CD14-positive monocyte (primary cell): ENCODE measurements around the gene RBM11. TPM values are rescaled to one million over a fixed set of nuclear protein-coding genes. Genes with fewer than 3 reads are reported as not detected.

Experiments
- DNase-seq, 3 donors: peaks; one replicate each; pipeline ENCODE4 v3.0.0-alpha.2; 2011 to 2022
- H2AFZ ChIP-seq: 2 replicates; pipeline ENCODE4 v1.6.0; 2012; ENCODE audit warnings: mild to moderate bottlenecking, low read depth, low read length, inconsistent platforms; ENCODE audit not compliant: insufficient read depth, poor library complexity, severe bottlenecking
- H3K27ac ChIP-seq, 2 donors: 1 replicate in 1 of 2; 2 replicates in 1 of 2; pipeline ENCODE4 v1.5.1; 2012 to 2013; ENCODE audit warnings: low read length in 2 of 2, control low read depth in 1 of 2, inconsistent platforms in 1 of 2, low read depth in 1 of 2, mild to moderate bottlenecking in 1 of 2
- H3K27me3 ChIP-seq, 2 donors: one replicate each; pipeline versions ENCODE4 v1.6.0 to v1.6.1; 2011 to 2013; ENCODE audit warnings: low read length in 2 of 2; ENCODE audit not compliant: control insufficient read depth in 2 of 2, insufficient read depth in 2 of 2
- H3K36me3 ChIP-seq, 2 donors: replicated peaks in 1 of 2; 1 replicate in 1 of 2; 2 replicates in 1 of 2; pipeline versions ENCODE4 v1.5.1 to v1.6.1; 2012 to 2013; ENCODE audit warnings: low read length in 2 of 2, control low read depth in 1 of 2, inconsistent platforms in 1 of 2, mild to moderate bottlenecking in 1 of 2; ENCODE audit not compliant: insufficient read depth in 2 of 2, control insufficient read depth in 1 of 2
- H3K4me1 ChIP-seq, 2 donors: 1 replicate in 1 of 2; 2 replicates in 1 of 2; pipeline versions ENCODE4 v1.5.1 to v1.6.1; 2012 to 2013; ENCODE audit warnings: low read length in 2 of 2, control low read depth in 1 of 2, inconsistent platforms in 1 of 2, mild to moderate bottlenecking in 1 of 2, moderate library complexity in 1 of 2; ENCODE audit not compliant: insufficient read depth in 2 of 2, control insufficient read depth in 1 of 2
- H3K4me2 ChIP-seq: replicated peaks from 2 replicates; pipeline ENCODE3; 2012; ENCODE audit warnings: low read length, moderate library complexity, mild to moderate bottlenecking; ENCODE audit not compliant: poor library complexity, severe bottlenecking; ENCODE audit errors: extremely low read depth
- H3K4me3 ChIP-seq, 3 experiments: fragments of 200-600 bp in 1 of 3; sonication (generic) in 1 of 3; replicated peaks in 1 of 3; 1 replicate in 2 of 3; 2 replicates in 1 of 3; pipeline ENCODE4 v1.5.1; 2011 to 2013; ENCODE audit warnings: low read length in 3 of 3, mild to moderate bottlenecking in 3 of 3, control low read depth in 2 of 3, low read depth in 2 of 3, inconsistent platforms in 1 of 3, moderate library complexity in 1 of 3
- H3K79me2 ChIP-seq: 2 replicates; pipeline ENCODE4 v1.6.0; 2012; ENCODE audit warnings: mild to moderate bottlenecking, control low read depth, inconsistent platforms, low read length, moderate library complexity; ENCODE audit not compliant: insufficient read depth
- H3K9ac ChIP-seq: 2 replicates; pipeline ENCODE4 v1.6.0; 2017; ENCODE audit warnings: low read length, mild to moderate bottlenecking; ENCODE audit not compliant: insufficient read depth, poor library complexity, severe bottlenecking
- H3K9me3 ChIP-seq, 2 donors: replicated peaks in 1 of 2; 1 replicate in 1 of 2; 2 replicates in 1 of 2; pipeline versions ENCODE4 v1.5.1 to v1.6.1; 2012 to 2013; ENCODE audit warnings: low read length in 2 of 2, control low read depth in 1 of 2; ENCODE audit not compliant: control insufficient read depth in 1 of 2, insufficient read depth in 1 of 2
- H4K20me1 ChIP-seq: 2 replicates; pipeline ENCODE4 v1.6.0; 2012; ENCODE audit warnings: mild to moderate bottlenecking, low read length, control low read depth, moderate library complexity; ENCODE audit not compliant: insufficient read depth
- H3K27ac Mint-ChIP-seq, 7 donors: one replicate each; pipeline ENCODE4 v1.8.0; 2020; ENCODE audit warnings: mild to moderate bottlenecking in 7 of 7, mixed read lengths in 7 of 7, moderate library complexity in 6 of 7, inconsistent platforms in 2 of 7
- H3K27me3 Mint-ChIP-seq, 3 donors: one replicate each; pipeline ENCODE4 v1.8.0; 2021 to 2022; ENCODE audit warnings: low read depth in 3 of 3, mild to moderate bottlenecking in 3 of 3, mixed read lengths in 3 of 3, moderate library complexity in 3 of 3, inconsistent platforms in 1 of 3
- H3K36me3 Mint-ChIP-seq, 2 donors: one replicate each; pipeline ENCODE4 v1.8.0; 2020; ENCODE audit warnings: mixed read lengths in 2 of 2, inconsistent platforms in 1 of 2, mild to moderate bottlenecking in 1 of 2
- H3K4me1 Mint-ChIP-seq: one replicate; pipeline ENCODE4 v1.8.0; 2020; ENCODE audit warnings: mild to moderate bottlenecking, mixed read lengths
- H3K4me3 Mint-ChIP-seq, 2 donors: one replicate each; pipeline ENCODE4 v1.8.0; 2020; ENCODE audit warnings: mild to moderate bottlenecking in 2 of 2, mixed read lengths in 2 of 2, moderate library complexity in 1 of 2
- H3K9me3 Mint-ChIP-seq, 7 donors: one replicate each; pipeline ENCODE4 v1.8.0; 2020 to 2022; ENCODE audit warnings: mixed read lengths in 7 of 7, mild to moderate bottlenecking in 6 of 7, moderate library complexity in 6 of 7, inconsistent platforms in 2 of 7
- CTCF ChIP-seq: fragments of 200-600 bp; IDR thresholded peaks from one replicate; pipeline ENCODE4 v1.8.0; 2022; ENCODE audit warnings: antibody characterized with exemption, mild to moderate bottlenecking
- WGBS: methylation state at CpG from one replicate; pipeline ENCODE4 v1.1.5; 2013; ENCODE audit warnings: missing lambda C conversion rate; ENCODE audit not compliant: insufficient coverage; 5-methylcytosine and 5-hydroxymethylcytosine counted together
- intact Hi-C, 2 donors: fragments of 100-400 bp; cut with micrococcal nuclease; formaldehyde crosslinking; loops; one replicate each; pipeline versions ENCODE4 v1.15.0 to v1.15.1; 2023
- polyA plus RNA-seq, 3 donors: library from polyadenylated mRNA; depleted of rRNA in 1 of 3; unstranded in 2 of 3; stranded (reverse) in 1 of 3; fragments of 300-500 nt in 2 of 3; fragments of >200 nt in 1 of 3; fragmentation: Illumina TruSeq in 2 of 3; gene quantifications; 1 replicate in 2 of 3; 2 replicates in 1 of 3; pipeline ENCODE4 v1.2.3, GENCODE V29; 2012 to 2021

Gene RBM11
- polyA plus RNA-seq, 3 donors, result 0.47 TPM; not detected in 2

GRCh38 chr21:14236180-14236579 is 20.2 kb downstream of the RBM11 start:
- TF ChIP-seq CTCF, result no peak
- no peak overlapping the region for H3K9ac ChIP-seq
- H3K27me3 ChIP-seq, result no peaks in the 10 kb centered on the region
- no CpG with 5 or more reads among the region's 3 CpGs for WGBS
- H3K27ac ChIP-seq, result no peak overlapping the region
- Mint-ChIP-seq H3K4me3 (no peak overlapping the region), H3K4me1 (peaks cover 8% of the 10 kb centered on the region), H3K36me3 (no peaks in the 10 kb centered on the region), H3K27ac (no peak overlapping the region), H3K9me3 (peaks cover 0 to 3% (median 2%) of the 10 kb centered on the region in 7 donors), H3K27me3 (no peaks in the 10 kb centered on the region)
- no peaks in the 10 kb centered on the region for H4K20me1 ChIP-seq
- no peak overlapping the region for H2AFZ ChIP-seq
- H3K79me2 ChIP-seq, result no peaks in the 10 kb centered on the region
- intact Hi-C loops, result no loop called here
- H3K9me3 ChIP-seq, result no peaks in the 10 kb centered on the region
- no peak overlapping the region for H3K4me2 ChIP-seq
- no peak overlapping the region for H3K4me3 ChIP-seq
- H3K4me1 ChIP-seq, result no peaks in the 10 kb centered on the region
- no peaks in the 10 kb centered on the region for H3K36me3 ChIP-seq
- no peak for DNase-seq

- Histone ChIP-seq H3K9ac (no peak overlapping the region), H3K4me2 (no peak overlapping the region), H2AFZ (no peak overlapping the region), H3K27ac (no peak overlapping the region), H3K36me3 (no peaks in the 10 kb centered on the region), H3K79me2 (no peaks in the 10 kb centered on the region), H4K20me1 (no peaks in the 10 kb centered on the region), H3K9me3 (no peaks in the 10 kb centered on the region), H3K4me3 (no peak overlapping the region), H3K27me3 (no peaks in the 10 kb centered on the region), H3K4me1 (no peaks in the 10 kb centered on the region)
- intact Hi-C loops, result no loop called here
- H3K9me3 Mint-ChIP-seq, result peaks cover 0 to 2% (median 0%) of the 10 kb centered on the region in 7 donors
- no peak overlapping the region for H3K4me3 Mint-ChIP-seq
- H3K36me3 Mint-ChIP-seq, result no peaks in the 10 kb centered on the region
- WGBS, result no CpG with 5 or more reads among the region's 2 CpGs
- H3K27me3 Mint-ChIP-seq, result no peaks in the 10 kb centered on the region
- H3K4me1 Mint-ChIP-seq, result peaks cover 11% of the 10 kb centered on the region
- TF ChIP-seq CTCF, result no peak
- peak in 1 of 3 donors; percentile 4 for DNase-seq
- H3K27ac Mint-ChIP-seq, result no peak overlapping the region
Observed at GRCh38 chr21:14239281-14239680, 23.3 kb downstream of the RBM11 start.
